NT2/D1 (cell line): Measurements from ENCODE around the gene KCNG4.

Source experiments
- DNase-seq: peaks from one replicate; pipeline ENCODE4 v3.0.0-alpha.2; 2011; ENCODE audit warnings: low read depth, low spot score
- H3K27me3 ChIP-seq: 2 replicates; pipeline ENCODE4 v1.6.0; 2011; ENCODE audit warnings: mild to moderate bottlenecking; ENCODE audit not compliant: insufficient read length, insufficient read depth
- H3K36me3 ChIP-seq: 2 replicates; pipeline ENCODE4 v1.6.1; 2011; ENCODE audit warnings: mild to moderate bottlenecking, low read length, mixed read lengths; ENCODE audit not compliant: insufficient read depth, insufficient read length
- H3K4me1 ChIP-seq: 2 replicates; pipeline ENCODE4 v1.5.1; 2011; ENCODE audit not compliant: insufficient read depth, insufficient read length
- H3K4me3 ChIP-seq: 2 replicates; pipeline ENCODE4 v1.5.1; 2011; ENCODE audit warnings: low read depth; ENCODE audit not compliant: insufficient read length
- H3K9ac ChIP-seq: 2 replicates; pipeline ENCODE4 v1.6.0; 2011; ENCODE audit warnings: low read depth; ENCODE audit not compliant: insufficient read length
- H3K9me3 ChIP-seq: 2 replicates; pipeline ENCODE4 v1.5.1; 2011; ENCODE audit warnings: mild to moderate bottlenecking, low read length; ENCODE audit not compliant: insufficient read depth
- SUZ12 ChIP-seq: IDR thresholded peaks from 2 replicates; pipeline ENCODE4 v1.6.1; 2011; ENCODE audit not compliant: insufficient read length, insufficient read depth; ENCODE audit errors: extremely low read depth
- YY1 ChIP-seq: IDR thresholded peaks from 2 replicates; pipeline ENCODE4 v1.6.1; 2011; ENCODE audit not compliant: insufficient read length, insufficient read depth
- ZNF274 ChIP-seq: IDR thresholded peaks from 2 replicates; pipeline ENCODE4 v1.6.1; 2011; ENCODE audit warnings: mild to moderate bottlenecking, low read depth, low read length

KCNG4 gene

DNA sequence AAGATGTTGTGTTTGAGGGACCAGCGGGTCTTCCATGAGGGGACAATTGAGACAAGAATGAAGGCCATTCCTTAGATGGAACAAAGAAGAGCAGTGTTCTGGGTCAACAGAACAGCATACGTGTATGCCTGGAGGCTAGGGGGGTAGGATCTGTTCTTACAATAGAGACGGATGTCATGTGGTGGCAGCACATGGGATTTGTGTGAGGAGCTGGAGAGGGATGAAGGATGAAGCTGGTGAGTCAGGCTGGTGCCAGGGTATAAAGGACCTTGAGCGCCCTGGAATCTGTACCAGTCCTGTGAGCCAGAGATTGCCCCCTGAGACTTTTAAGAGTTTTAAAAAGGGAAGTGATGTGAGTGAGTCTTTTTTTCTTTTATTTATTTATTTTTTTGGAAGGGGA, 32.1 kb upstream of the KCNG4 start:
- Histone ChIP-seq H3K36me3 (no peaks in the 10 kb centered on the region), H3K4me3 (no peak overlapping the region), H3K9me3 (no peaks in the 10 kb centered on the region), H3K27me3 (peaks cover 4% of the 10 kb centered on the region), H3K4me1 (peaks cover 2% of the 10 kb centered on the region), H3K9ac (no peak overlapping the region)
- no peak for DNase-seq
- TF ChIP-seq ZNF274 (no peak), SUZ12 (no peak), YY1 (no peak)

DNA sequence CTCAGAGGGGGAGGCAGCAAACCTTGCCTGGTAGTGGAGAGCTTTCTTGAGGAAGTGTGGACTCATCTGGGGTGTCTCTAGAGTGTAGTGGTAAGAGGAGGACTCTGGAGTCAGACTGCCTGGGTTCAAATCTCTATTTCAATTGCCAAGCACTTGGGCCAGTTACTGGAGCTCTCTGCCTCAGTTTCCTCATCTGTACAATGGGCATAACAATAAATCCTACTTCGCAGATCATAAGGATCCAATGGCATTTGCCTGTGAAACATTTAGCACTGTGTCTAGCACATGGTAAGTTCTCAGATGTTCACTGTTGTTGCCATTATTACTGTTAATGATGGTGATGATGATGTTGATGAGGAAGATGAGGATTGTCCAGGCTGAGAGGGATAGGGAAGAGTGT, 31.2 kb upstream of the KCNG4 start:
- Histone ChIP-seq H3K36me3 (no peaks in the 10 kb centered on the region), H3K9ac (no peak overlapping the region), H3K27me3 (peaks cover 4% of the 10 kb centered on the region), H3K4me1 (peaks cover 2% of the 10 kb centered on the region), H3K9me3 (no peaks in the 10 kb centered on the region), H3K4me3 (no peak overlapping the region)
- TF ChIP-seq YY1: no peak
- no peak for TF ChIP-seq ZNF274
- no peak for TF ChIP-seq SUZ12
- DNase-seq: no peak

DNA sequence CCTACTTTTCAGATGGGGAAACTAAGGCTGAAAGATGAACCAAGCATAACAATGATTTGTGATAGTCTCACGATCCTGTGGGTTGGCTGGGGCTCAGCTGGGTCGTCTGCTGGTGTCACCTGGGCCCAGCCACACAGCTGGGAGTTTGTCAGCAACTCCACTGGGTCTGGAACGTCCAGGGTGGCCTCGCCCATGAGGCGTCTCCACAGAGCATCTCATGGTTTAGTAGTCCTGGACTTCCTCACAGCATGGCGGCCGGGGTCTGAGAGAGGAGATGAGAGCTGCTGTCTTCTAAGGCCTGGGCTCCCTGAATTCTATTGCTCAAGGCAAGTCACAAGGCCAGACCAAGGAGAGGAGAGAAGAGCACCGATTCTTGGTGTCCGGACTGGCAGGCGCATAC, 30.7 kb upstream of the KCNG4 start:
- TF ChIP-seq SUZ12: no peak
- no peak for TF ChIP-seq YY1
- TF ChIP-seq ZNF274: no peak
- H3K9me3 ChIP-seq: no peaks in the 10 kb centered on the region
- no peak overlapping the region for H3K9ac ChIP-seq
- H3K36me3 ChIP-seq: no peaks in the 10 kb centered on the region
- H3K4me3 ChIP-seq: no peak overlapping the region
- H3K27me3 ChIP-seq: peaks cover 4% of the 10 kb centered on the region
- no peak for DNase-seq
- H3K4me1 ChIP-seq: peaks cover 2% of the 10 kb centered on the region

DNA sequence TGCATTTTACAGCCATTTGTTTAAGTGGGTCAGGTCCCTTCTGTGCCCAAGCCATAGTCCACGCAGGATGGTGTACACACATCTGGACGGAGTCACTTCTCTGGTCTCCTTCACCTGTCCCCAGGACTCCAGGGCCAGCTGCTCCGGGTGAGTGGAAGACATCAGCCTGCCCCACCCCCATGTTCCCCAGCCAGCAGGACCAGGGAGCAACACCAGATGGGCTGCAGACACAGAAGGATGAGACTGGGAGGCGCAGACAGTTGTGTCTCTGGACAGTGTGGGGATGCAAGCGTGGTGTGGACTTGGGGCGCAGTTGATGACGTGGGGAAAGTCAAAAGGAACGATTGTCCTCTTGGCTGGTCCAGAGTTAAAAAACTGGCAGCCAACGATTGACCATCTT, 30.3 kb upstream of the KCNG4 start:
- Histone ChIP-seq H3K9me3 (no peaks in the 10 kb centered on the region), H3K4me3 (no peak overlapping the region), H3K4me1 (peaks cover 2% of the 10 kb centered on the region), H3K9ac (no peak overlapping the region), H3K36me3 (no peaks in the 10 kb centered on the region), H3K27me3 (peaks cover 4% of the 10 kb centered on the region)
- no peak for TF ChIP-seq SUZ12
- TF ChIP-seq YY1: no peak
- no peak for TF ChIP-seq ZNF274
- DNase-seq: no peak

DNA sequence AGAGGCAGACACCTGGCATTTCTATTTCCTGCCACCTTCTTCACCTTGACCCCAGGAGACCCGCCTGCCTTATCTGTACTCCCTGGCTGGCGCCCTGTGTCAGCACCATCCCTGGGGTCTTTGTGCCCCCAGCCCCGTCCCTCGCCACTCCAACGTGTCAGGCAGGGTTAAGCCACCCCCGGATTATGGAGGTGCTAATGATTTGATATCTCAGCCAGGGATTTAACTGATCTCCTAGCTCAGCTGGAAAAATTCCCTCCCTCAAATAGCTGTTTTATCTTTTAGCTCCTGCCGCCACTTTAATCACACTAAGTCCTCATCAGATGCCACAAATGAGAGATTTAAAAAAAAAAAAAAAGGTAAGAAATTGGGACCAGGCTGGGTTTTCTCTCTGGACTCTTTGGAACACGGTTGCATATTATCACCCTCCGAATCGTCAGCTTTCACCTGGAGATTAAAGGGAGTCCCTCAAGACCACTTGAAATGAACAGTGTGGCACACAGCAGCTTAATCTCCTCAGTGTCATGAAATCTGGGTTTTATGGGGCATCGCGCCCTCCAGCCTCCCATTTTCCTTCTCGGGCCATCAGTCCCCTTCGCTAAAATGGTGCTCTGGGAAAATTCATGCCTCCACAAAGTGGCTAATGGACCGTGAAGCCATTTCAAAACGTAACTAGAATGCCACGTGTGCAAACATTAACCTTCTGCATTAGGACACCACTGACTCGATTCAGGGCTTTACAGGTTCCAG, 28.7 kb upstream of the KCNG4 start:
- DNase-seq: no peak
- no peak for TF ChIP-seq SUZ12
- TF ChIP-seq ZNF274: no peak
- TF ChIP-seq YY1: no peak
- peaks cover 4% of the 10 kb centered on the region for H3K27me3 ChIP-seq
- H3K36me3 ChIP-seq: no peaks in the 10 kb centered on the region
- H3K9ac ChIP-seq: no peak overlapping the region
- peaks cover 2% of the 10 kb centered on the region for H3K4me1 ChIP-seq
- H3K9me3 ChIP-seq: no peaks in the 10 kb centered on the region
- no peak overlapping the region for H3K4me3 ChIP-seq

DNA sequence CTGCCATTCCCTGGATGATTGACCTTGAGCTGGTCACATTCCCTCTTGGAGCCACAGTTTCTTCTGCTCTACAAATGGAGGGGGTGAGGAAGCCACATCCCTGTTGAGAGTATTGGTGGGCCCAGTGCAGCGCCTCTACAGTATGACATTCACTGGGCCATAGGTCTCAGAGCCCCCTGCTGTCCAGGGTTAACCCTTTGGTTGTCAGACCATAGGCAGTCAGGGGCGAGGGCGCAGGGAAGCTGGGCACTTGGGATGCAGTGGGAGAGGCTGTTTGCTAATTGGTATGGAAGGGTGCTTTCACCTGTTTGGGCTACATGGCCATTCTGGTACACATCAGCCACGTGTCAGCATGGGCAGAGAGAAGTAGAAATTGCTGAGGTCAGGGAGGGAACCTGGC, 27.6 kb upstream of the KCNG4 start:
- Histone ChIP-seq H3K9ac (no peak overlapping the region), H3K36me3 (no peaks in the 10 kb centered on the region), H3K4me3 (no peak overlapping the region), H3K27me3 (peaks cover 2% of the 10 kb centered on the region), H3K4me1 (peaks cover 2% of the 10 kb centered on the region), H3K9me3 (no peaks in the 10 kb centered on the region; the same call in 1 of the 2 replicates)
- no peak for TF ChIP-seq SUZ12
- no peak for DNase-seq

DNA sequence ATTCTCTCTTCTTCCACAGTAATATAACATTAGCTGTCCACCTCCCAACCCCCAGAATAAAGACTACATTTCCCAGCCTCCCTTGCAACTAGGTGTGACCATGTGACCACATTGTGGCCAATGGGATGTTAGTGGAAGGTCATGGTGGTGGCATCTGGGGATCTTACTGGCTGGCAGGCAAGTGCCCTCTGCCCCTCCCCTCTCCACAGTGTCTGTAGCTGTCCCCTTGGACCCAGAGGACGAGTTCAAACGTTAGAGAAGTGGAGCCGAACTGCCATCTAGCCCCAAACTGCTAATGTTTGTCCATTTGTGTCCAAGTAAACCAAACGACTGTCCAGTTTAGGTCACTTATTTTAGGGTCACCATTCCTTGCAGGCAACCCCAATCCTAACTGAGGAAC, 26.6 kb upstream of the KCNG4 start:
- no peaks in the 10 kb centered on the region for H3K36me3 ChIP-seq
- no peaks in the 10 kb centered on the region for H3K27me3 ChIP-seq
- no peaks in the 10 kb centered on the region; the same call in 1 of the 2 replicates for H3K9me3 ChIP-seq
- H3K4me1 ChIP-seq: peaks cover 2% of the 10 kb centered on the region
- TF ChIP-seq SUZ12: no peak
- no peak for TF ChIP-seq YY1
- TF ChIP-seq ZNF274: no peak
- H3K4me3 ChIP-seq: no peak overlapping the region
- DNase-seq: peak; percentile 75
- H3K9ac ChIP-seq: peak overlapping the region; percentile 7

DNA sequence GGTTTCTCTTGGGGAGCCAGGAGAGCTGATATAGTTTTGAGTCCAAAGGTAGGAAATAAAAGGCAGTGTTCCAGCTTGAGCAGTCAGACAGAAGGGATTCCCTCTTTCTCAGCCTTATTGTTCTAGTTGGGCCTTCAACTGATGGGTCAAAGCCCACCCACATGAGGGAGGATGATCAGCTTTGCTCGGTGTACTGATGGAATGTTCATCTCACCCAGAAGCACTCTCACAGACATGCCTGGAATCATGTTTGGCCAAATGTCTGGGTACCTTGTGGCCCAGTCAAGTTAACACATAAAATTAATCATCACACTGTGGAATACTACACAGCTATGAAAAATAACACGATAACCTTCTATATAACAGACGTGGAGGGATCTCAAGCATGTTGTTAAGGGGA, 23.1 kb upstream of the KCNG4 start:
- Histone ChIP-seq H3K9me3 (peaks cover 7% of the 10 kb centered on the region; the same call in 1 of the 2 replicates), H3K9ac (no peak overlapping the region), H3K4me3 (no peak overlapping the region), H3K36me3 (no peaks in the 10 kb centered on the region), H3K27me3 (peaks cover 3% of the 10 kb centered on the region), H3K4me1 (no peaks in the 10 kb centered on the region)
- TF ChIP-seq YY1: no peak
- TF ChIP-seq ZNF274: no peak
- TF ChIP-seq SUZ12: no peak
- no peak for DNase-seq
